GM23338 (cell line): Measurements from ENCODE around the gene DPF3.

Experiments
- CREB1 ChIP-seq: fragments of 250-450 bp; sonication (Bioruptor Pico); IDR thresholded peaks from 2 replicates; pipeline ENCODE4 v1.5.0; 2020; ENCODE audit warnings: low read depth, mild to moderate bottlenecking, moderate library complexity
- TF ChIP-seq, protein P1 (sequence below), 2 experiments: fragments of 200-600 bp in 1 of 2; sonication (generic) in 1 of 2; conservative IDR thresholded peaks; 2 replicates each; pipeline versions ENCODE4 v1.5.1 to v1.6.1; 2016 to 2017; ENCODE audit warnings: antibody characterized with exemption in 2 of 2, low read depth in 2 of 2, mild to moderate bottlenecking in 2 of 2, moderate library complexity in 1 of 2

DNA sequence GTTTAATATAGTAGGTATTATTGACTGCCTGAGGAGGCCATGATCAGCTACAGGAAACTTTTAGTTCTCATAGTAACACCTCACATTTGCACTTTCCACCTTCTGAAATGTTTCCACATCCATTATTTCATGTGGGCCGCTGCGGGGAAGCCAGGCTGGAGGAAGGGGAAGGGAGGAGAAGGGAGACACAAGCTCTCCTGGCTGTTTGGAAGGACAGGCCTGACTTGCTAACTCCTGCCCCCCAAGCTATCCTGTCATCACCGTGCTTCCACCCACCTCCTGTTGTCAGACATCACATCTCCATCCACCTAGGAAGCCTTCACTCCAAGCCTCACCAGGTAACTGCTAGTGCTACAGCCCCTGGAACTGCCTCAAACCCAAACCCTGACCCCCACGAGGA, 9.5 kb downstream of the DPF3 start:
- no peak for TF ChIP-seq CREB1 (CRISPR knock-in tag)
- TF ChIP-seq, protein P1, sequence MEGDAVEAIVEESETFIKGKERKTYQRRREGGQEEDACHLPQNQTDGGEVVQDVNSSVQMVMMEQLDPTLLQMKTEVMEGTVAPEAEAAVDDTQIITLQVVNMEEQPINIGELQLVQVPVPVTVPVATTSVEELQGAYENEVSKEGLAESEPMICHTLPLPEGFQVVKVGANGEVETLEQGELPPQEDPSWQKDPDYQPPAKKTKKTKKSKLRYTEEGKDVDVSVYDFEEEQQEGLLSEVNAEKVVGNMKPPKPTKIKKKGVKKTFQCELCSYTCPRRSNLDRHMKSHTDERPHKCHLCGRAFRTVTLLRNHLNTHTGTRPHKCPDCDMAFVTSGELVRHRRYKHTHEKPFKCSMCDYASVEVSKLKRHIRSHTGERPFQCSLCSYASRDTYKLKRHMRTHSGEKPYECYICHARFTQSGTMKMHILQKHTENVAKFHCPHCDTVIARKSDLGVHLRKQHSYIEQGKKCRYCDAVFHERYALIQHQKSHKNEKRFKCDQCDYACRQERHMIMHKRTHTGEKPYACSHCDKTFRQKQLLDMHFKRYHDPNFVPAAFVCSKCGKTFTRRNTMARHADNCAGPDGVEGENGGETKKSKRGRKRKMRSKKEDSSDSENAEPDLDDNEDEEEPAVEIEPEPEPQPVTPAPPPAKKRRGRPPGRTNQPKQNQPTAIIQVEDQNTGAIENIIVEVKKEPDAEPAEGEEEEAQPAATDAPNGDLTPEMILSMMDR (conservative IDR thresholded peaks at IDR 0.05; ENCODE audit: low read depth in 2 of 2): no peak
